AG04450 (cell line): ENCODE measurements around the gene CDHR4. TPM values are rescaled to one million over a fixed set of nuclear protein-coding genes. Genes with fewer than 3 reads are reported as not detected.

Experiments used
- CTCF ChIA-PET: fragments of 300-600, 350-600 bp; formaldehyde crosslinking; extraction: SDS; loops from one replicate; lab custom pipeline; 2022; ENCODE audit warnings: antibody characterized with exemption, inconsistent platforms; lab: Charles Lee
- POLR2A ChIA-PET: fragments of 350-600 bp; formaldehyde crosslinking; extraction: SDS; loops from one replicate; lab custom pipeline; 2021; ENCODE audit warnings: antibody characterized with exemption, inconsistent platforms; lab: Yijun Ruan, JAX
- DNase-seq: peaks from one replicate; pipeline ENCODE4 v3.0.0-alpha.2; 2011; ENCODE audit warnings: low read depth, low spot score
- H3K27ac ChIP-seq: one replicate; pipeline ENCODE4 v1.5.1; 2012; ENCODE audit warnings: low read depth, low read length, control low read depth
- H3K27me3 ChIP-seq: one replicate; pipeline ENCODE4 v1.6.0; 2012; ENCODE audit warnings: low read length; ENCODE audit not compliant: control insufficient read depth, insufficient read depth
- H3K4me3 ChIP-seq: 2 replicates; pipeline ENCODE4 v1.5.1; 2011; ENCODE audit warnings: mild to moderate bottlenecking, low read depth, low read length, control low read depth
- H3K9me3 ChIP-seq: 2 replicates; pipeline ENCODE4 v1.5.1; 2012; ENCODE audit warnings: low read length; ENCODE audit not compliant: control insufficient read depth, insufficient read depth
- polyA plus RNA-seq: library from polyadenylated mRNA; depleted of rRNA; stranded (reverse); fragments of >200 nt; gene quantifications from 2 replicates; pipeline ENCODE4 v1.2.3, GENCODE V29; 2011
- TF ChIP-seq, protein P1 (sequence below): IDR thresholded peaks from 2 replicates; pipeline ENCODE4 v1.5.1; 2011; ENCODE audit warnings: low read depth, low read length, control low read depth, inconsistent platforms

Gene CDHR4
- polyA plus RNA-seq, 1 experiment = not detected

GRCh38 chr3:49771340-49771938, 28.2 kb downstream of the CDHR4 start:
- no peaks in the 10 kb centered on the region for H3K9me3 ChIP-seq
- TF ChIP-seq, protein P1, sequence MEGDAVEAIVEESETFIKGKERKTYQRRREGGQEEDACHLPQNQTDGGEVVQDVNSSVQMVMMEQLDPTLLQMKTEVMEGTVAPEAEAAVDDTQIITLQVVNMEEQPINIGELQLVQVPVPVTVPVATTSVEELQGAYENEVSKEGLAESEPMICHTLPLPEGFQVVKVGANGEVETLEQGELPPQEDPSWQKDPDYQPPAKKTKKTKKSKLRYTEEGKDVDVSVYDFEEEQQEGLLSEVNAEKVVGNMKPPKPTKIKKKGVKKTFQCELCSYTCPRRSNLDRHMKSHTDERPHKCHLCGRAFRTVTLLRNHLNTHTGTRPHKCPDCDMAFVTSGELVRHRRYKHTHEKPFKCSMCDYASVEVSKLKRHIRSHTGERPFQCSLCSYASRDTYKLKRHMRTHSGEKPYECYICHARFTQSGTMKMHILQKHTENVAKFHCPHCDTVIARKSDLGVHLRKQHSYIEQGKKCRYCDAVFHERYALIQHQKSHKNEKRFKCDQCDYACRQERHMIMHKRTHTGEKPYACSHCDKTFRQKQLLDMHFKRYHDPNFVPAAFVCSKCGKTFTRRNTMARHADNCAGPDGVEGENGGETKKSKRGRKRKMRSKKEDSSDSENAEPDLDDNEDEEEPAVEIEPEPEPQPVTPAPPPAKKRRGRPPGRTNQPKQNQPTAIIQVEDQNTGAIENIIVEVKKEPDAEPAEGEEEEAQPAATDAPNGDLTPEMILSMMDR = no peak
- no peak overlapping the region for H3K27ac ChIP-seq
- no peak for DNase-seq
- ChIA-PET POLR2A (no interaction called here), CTCF (interaction anchor here (1.0 to 1.4 kb wide), 2 partner anchors 31 to 232 kb away, joined by 3 to 8 read pairs; partner anchors contain the start of gene INKA1)
- H3K27me3 ChIP-seq = no peaks in the 10 kb centered on the region
- no peak overlapping the region for H3K4me3 ChIP-seq

GRCh38 chr3:49769926-49770325, 29.7 kb downstream of the CDHR4 start:
- TF ChIP-seq, protein P1 = no peak
- H3K9me3 ChIP-seq = no peaks in the 10 kb centered on the region
- H3K27me3 ChIP-seq = no peaks in the 10 kb centered on the region
- ChIA-PET CTCF (interaction anchor here (1.1 to 1.6 kb wide), 2 partner anchors 33 to 68 kb away, joined by 3 to 4 read pairs; partner anchors contain the start of gene INKA1), POLR2A (interaction anchor here (0.7 kb wide), 1 partner anchor 16 kb away, joined by 3 read pairs; the partner anchor contains the start of gene IP6K1)
- H3K4me3 ChIP-seq = no peak overlapping the region
- no peak overlapping the region for H3K27ac ChIP-seq
- no peak for DNase-seq

GRCh38 chr3:49769286-49769915, 30.3 kb downstream of the CDHR4 start:
- TF ChIP-seq, protein P1 = no peak
- POLR2A ChIA-PET = interaction anchor here (0.7 kb wide), 1 partner anchor 17 kb away, joined by 3 read pairs; the partner anchor contains the start of gene IP6K1
- no peak overlapping the region for H3K4me3 ChIP-seq
- CTCF ChIA-PET = interaction anchor here (0.5 to 1.6 kb wide), 3 partner anchors 20 to 69 kb away, joined by 3 to 8 read pairs (median 4); partner anchors contain the start of gene INKA1
- H3K9me3 ChIP-seq = no peaks in the 10 kb centered on the region
- H3K27ac ChIP-seq = no peak overlapping the region
- DNase-seq = no peak
- H3K27me3 ChIP-seq = no peaks in the 10 kb centered on the region

- no peaks in the 10 kb centered on the region for H3K9me3 ChIP-seq
- H3K27ac ChIP-seq = no peak overlapping the region
- DNase-seq = no peak
- ChIA-PET POLR2A (no interaction called here), CTCF (no interaction called here)
- TF ChIP-seq, protein P1 = no peak
- H3K27me3 ChIP-seq = no peaks in the 10 kb centered on the region
- H3K4me3 ChIP-seq = no peak overlapping the region
Observed at GRCh38 chr3:49763981-49764380, 35.7 kb downstream of the CDHR4 start.

DNA sequence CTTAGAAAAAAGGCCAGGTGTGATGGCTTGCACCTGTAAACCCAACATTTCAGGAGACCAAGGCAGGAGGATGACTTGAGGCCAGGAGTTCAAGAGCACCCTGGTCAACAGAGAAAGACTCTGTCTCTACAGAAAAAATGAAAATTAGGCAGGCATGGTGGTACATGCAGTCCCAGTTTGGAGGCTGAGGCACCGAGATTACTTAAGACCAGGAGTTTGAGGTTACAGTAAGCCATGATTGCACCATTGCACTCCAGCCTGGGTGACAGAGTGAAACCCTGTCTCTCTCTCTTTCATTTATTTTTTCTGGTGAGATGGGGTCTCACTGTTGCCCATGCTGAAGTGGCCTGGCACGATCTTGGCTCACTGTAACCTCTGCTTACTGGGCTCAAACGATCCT, 38.0 kb downstream of the CDHR4 start:
- no peak for DNase-seq
- Histone ChIP-seq H3K4me3 (no peak overlapping the region), H3K27ac (no peak overlapping the region), H3K9me3 (no peaks in the 10 kb centered on the region), H3K27me3 (no peaks in the 10 kb centered on the region)
- TF ChIP-seq, protein P1 = no peak
- POLR2A ChIA-PET = no interaction called here
- CTCF ChIA-PET = no interaction called here
